ENCODE data around the gene RFX3. TPM values are rescaled to one million over a fixed set of nuclear protein-coding genes. Genes with fewer than 3 reads are reported as not detected.

Gene RFX3
- total RNA-seq, 4 donors from 2014 or later = 0.91 to 6.5 (median 3.3) TPM

DNA sequence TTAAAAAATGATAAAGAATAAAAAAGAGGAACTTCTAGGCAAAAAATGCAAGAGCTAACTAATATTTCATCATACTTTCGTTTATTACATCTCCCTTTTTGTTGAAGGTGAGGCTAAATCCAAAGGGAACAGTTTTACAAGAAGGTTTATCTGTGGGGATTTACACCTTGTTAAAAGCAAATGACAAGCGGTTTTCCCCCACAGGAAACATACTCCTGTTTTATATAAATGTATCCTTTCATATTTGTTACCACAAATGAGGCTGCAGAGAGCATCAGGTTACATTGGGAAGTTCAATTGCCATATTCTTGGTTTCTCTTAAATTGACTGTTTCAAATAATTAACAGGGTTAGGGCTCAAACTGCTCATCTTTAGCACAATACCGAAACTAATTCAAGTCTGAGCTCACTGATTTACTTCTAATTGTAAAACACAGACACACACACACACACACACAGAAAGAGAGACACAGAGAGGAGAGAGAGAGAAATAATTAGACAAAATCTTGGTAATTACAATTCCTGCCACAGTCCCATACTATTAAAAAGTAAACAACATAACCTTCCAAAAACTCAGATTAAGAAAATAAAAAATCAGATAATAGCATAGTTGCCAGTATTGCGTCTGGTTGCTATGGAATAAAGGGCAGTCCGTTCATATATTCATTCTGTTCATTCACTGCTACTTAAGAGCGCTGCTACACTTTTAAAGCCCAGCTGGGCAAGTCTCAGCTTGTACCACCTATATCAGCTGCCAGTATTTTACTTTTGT lies 17.1 kb downstream of the RFX3 start:
- Histone ChIP-seq H3K27ac (peak overlapping the region in 2 of 4 donors; percentile 21 to 33), H3K9me3 (no peaks in the 10 kb centered on the region), H3K4me1 (peaks cover 0 to 22% (median 0%) of the 10 kb centered on the region in 3 donors), H3K36me3 (no peaks in the 10 kb centered on the region), H3K27me3 (no peaks in the 10 kb centered on the region), H3K4me3 (peak overlapping the region in 1 of 4 donors; percentile 44)
- WGBS, 2 donors = 29 to 36% methylated on average over 6 of the region's 6 CpGs
- no peak for TF ChIP-seq CTCF (IDR thresholded peaks at IDR 0.05)
- TF ChIP-seq POLR2A (IDR thresholded peaks at IDR 0.05) = no peak
- no peak for DNase-seq
- intact Hi-C loops (cut with DNase I) = no loop called here

GRCh38 chr9:3508078-3508431 lies 17.7 kb downstream of the RFX3 start:
- TF ChIP-seq POLR2A (IDR thresholded peaks at IDR 0.05) = no peak
- TF ChIP-seq CTCF (IDR thresholded peaks at IDR 0.05) = no peak
- WGBS, 2 donors = 47 to 78% methylated on average over 2 of the region's 2 CpGs

DNA sequence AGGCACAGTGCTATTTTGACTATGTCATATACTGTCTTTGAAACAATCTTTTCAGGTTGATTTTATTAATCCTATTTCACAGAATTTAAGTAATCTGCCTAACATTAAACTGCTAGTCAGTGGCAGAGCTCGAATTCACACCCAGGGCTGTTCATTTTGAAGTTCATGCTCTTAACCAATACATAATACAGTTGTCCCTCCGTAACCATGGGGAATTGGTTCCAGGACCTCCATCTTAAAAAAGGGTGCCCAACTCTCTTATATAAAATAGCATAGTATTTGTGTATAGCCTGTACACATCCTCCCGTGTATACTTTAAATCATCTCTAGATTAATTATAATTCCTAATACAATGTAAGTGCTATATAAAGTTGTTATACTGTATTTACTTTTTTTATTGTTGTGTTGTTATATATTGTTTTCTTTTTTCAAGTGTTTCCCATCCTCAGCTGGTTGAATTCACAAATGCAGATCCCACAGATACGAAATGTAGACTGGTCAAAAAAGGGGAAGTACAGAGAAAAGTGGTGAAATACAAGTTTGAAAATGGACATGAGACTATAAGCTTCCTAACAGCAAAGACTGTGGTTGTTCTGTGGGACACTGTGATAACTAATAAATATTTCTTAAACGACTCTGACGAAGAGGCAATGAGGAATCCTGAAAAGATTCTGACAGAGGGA lies 18.3 kb downstream of the RFX3 start:
- no peak for TF ChIP-seq POLR2A (IDR thresholded peaks at IDR 0.05)
- no peak for TF ChIP-seq CTCF (IDR thresholded peaks at IDR 0.05)
- 61 to 86% methylated on average over 5 to 6 of the region's 6 CpGs for WGBS, 2 donors
- Histone ChIP-seq H3K27me3 (no peaks in the 10 kb centered on the region), H3K36me3 (no peaks in the 10 kb centered on the region), H3K27ac (peak overlapping the region in 1 of 4 donors; percentile 33), H3K9me3 (no peaks in the 10 kb centered on the region), H3K4me1 (peaks cover 0 to 22% (median 0%) of the 10 kb centered on the region in 3 donors), H3K4me3 (peak overlapping the region in 1 of 4 donors; percentile 14)
- no peak for DNase-seq
- intact Hi-C loops (cut with DNase I) = no loop called here

More at GRCh38 chr9:3508078-3508431, 17.7 kb downstream of the RFX3 start:
- no peaks in the 10 kb centered on the region for H3K9me3 ChIP-seq
- H3K27me3 ChIP-seq = no peaks in the 10 kb centered on the region
- no peak for DNase-seq
- H3K36me3 ChIP-seq = no peaks in the 10 kb centered on the region
- H3K27ac ChIP-seq = peak overlapping the region in 1 of 4 donors; percentile 33
- peaks cover 0 to 22% (median 0%) of the 10 kb centered on the region in 3 donors for H3K4me1 ChIP-seq
- intact Hi-C loops (cut with DNase I) = no loop called here
- H3K4me3 ChIP-seq = peak overlapping the region in 1 of 4 donors; percentile 14

GRCh38 chr9:3506164-3506563 lies 19.6 kb downstream of the RFX3 start:
- Histone ChIP-seq H3K4me3 (no peak overlapping the region), H3K27me3 (no peaks in the 10 kb centered on the region), H3K4me1 (peaks cover 0 to 16% (median 0%) of the 10 kb centered on the region in 3 donors), H3K36me3 (no peaks in the 10 kb centered on the region), H3K27ac (no peak overlapping the region), H3K9me3 (no peaks in the 10 kb centered on the region)
- TF ChIP-seq POLR2A (IDR thresholded peaks at IDR 0.05) (no peak), CTCF (IDR thresholded peaks at IDR 0.05) (no peak)
- 94 to 98% methylated on average over 2 of the region's 2 CpGs for WGBS, 2 donors
- DNase-seq = no peak
- intact Hi-C loops (cut with DNase I) = no loop called here

Data from esophagus squamous epithelium (tissue), 5 donors.